HG02571 (cell line): ENCODE results near the gene LRP2BP.

Source experiments
- ATAC-seq: cut with Tn5 transposase; IDR thresholded peaks from one replicate; pipeline ENCODE4 v1.9.1; 2021; ENCODE audit warnings: mild to moderate bottlenecking, moderate library complexity; ENCODE audit not compliant: unreplicated experiment

Gene LRP2BP

DNA sequence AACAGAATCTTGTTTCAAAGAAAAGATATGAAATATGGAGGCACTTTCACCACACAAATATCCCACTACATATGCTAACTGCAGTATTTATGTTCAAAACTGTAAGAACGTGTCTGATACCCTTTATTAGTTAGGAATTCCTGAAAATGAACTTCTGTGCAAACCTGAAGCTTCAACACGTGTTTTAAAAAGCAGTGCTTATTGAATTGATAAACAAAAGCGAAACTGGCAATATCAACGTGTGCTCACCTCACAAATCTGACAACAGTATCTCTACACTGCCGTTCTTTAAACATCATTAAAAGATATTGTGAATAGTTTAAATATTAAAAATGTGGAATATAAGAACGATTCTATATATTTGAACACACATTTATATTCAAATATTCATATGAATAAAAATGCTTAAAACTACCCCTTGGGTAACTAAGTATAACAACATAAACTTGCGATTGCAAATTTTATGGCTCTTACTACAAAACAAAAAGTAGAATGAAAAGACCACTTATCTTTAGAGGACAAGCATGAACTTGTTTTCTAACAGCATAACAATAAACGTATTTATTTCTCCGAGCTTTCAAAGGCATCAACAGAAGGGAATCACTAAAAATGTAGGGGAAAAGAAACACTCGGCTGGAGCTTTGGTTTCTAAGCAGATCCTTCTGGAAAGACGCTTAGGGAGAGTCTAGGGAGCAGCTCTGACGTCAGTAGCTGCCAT, at the start of gene LRP2BP:
TSS of gene LRP2BP (minus strand) at position 687 of the 718 bp plus-strand sequence. CDS start 17,738 bp downstream, outside the sequence.
- no peak for ATAC-seq

DNA sequence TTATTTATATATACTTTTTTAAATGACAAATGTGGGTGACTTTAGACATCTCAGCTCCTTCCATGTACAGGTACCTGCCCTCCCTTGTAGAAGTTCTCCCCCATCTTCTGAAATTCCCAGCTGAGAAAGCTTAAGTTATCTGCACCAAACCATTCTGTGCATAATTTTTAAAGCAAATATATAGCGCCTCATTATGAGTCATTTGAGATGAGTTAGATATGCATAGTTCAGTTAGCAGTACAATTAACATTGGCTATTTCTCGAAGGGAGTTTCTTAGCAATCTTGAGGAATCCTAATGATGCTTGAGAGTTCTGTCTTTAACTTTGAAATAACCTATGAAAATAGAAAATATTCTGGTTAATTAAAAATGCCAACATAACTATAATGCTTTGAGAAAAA, 49.5 kb upstream of the LRP2BP start:
- ATAC-seq: no peak

- no peak for ATAC-seq
Measured at GRCh38 chr4:185441479-185441878, 45.8 kb upstream of the LRP2BP start.

DNA sequence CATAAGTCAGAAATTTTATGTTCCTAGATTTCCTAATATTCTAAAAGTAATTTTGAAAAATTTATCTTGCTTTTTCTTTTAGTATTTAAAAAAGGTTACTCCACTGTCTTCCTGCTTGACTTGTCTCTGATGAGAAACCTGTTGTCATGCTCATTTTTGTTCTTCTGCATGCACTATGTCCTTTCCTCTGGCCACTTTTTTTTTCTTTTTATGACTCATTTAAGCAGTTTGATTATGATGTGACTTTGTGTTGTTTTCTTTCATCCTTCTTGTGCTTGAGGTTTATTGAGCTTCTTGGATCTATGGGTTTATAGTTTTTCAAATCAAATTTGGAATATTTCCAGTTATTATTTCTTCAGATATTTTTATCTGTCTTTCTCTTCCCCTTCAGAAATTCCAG, 42.1 kb upstream of the LRP2BP start:
- no peak for ATAC-seq

- ATAC-seq: no peak
Measured at GRCh38 chr4:185435466-185435865, 39.7 kb upstream of the LRP2BP start.

- ATAC-seq: no peak
Measured at GRCh38 chr4:185429660-185430059, 33.9 kb upstream of the LRP2BP start.

DNA sequence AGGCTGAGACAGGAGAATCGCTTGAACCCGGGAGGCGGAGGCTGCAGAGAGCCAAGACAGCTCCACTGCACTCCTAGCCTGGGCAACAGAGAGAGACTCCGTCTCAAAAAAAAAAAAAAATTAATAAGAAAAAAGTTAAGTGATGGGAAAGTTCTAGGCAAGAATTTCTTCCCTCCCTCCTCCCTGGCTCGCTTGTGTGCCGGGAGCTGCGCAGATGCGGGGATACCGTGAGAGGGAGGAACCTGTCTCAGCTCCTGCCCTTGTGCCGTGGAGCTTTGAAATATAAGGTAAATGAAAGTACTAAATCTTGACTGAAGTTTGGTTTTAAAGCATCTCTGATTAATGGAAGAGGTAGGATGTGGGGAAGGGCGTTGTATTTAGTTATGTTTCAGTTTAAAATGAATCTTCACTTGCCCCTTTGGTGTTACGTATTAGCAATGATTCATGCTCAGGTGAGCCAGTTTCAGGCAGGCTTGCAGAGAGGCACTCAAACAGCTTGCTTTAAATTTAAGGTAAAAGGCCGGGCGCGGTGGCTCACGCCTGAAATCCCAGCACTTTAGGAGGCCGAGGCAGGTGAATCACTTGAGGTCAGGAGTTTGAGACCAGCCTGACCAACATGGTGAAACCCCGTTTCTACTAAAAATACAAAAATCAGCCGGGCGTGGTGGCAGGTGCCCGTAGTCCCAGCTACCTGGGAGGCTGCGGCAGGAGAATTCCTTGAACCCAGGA, 31.4 kb upstream of the LRP2BP start:
- no peak for ATAC-seq

GRCh38 chr4:185425647-185426352, 30.1 kb upstream of the LRP2BP start, which contains the start of gene UFSP2:
Gene UFSP2, minus strand, starts transcription at chr4:185425964. Its CDS starts 96 bp downstream, at chr4:185425868.
- peak; percentile 95 for ATAC-seq

GRCh38 chr4:185424905-185425646, 29.4 kb upstream of the LRP2BP start:
- no peak for ATAC-seq

DNA sequence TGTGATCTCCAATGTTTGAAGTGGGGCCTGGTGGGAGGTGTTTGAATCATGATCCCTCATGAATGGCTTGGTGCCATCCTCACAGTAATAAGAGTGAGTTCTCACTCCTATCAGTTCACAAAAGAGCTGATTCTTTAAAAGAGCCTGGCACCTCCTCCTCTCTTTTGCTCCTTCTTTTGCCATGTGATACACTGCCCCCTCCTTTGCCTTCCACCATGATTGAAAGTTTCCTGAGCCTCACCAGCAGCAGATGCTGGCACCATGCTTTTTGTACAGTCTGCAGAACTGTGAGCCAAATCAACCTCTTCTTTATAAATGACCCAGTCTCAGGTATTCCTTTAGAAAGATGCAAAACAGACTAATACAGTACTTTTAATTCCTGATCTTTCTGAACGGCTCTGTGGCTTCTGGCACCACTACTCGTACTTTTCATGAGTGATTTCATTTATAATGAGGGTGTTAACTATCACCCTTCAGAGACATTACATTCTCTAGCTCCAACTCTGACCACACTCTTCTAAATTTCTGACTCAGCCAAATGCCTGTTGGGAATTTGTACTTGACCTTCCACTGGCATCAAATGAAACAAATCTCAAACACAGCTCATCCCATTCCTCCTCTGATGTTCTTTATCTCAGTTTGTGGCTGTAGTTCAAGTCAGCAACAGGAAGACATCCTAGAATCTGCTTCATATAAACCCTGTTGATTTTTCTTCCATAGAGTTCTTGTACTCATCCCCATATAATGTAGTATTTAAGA, 25.8 kb upstream of the LRP2BP start:
- ATAC-seq: no peak

GRCh38 chr4:185416955-185417354, 21.2 kb upstream of the LRP2BP start:
- no peak for ATAC-seq

DNA sequence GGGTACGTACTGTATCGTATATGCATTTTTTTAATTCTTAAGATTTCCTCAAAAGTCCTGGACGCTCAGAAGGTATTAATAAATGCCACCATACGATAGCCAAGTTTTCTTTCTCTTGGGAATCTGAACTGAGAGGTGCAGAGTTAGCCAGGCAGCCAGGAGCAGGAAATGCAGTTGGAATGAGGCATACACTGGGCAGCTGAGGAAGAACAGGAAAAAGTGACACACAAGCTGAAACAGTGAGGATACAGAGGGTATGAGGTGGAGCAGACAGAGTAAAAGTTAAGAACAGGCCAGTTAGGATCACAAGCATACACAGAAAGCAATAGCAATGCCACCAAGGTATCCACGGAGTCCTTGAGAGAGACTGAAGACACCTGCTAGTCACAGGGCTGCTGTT, 16.7 kb upstream of the LRP2BP start:
- ATAC-seq: no peak

DNA sequence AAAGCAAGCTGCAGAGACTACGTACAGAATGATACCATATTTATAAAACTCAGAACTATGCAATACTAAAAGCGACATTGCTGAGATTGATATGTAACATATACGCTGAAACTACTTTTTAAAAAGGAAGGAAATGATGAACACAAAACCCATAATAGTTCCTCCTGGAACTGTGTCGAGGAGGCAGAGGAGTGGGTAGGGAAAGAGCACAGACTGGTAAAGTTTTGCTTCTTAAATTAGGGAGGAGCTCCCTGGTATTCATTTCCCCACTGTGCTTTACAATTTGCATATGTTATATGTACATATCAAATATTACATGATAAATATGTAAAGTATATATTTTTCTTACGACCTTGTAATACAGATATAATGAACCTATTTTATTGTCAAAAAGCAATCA, 16.1 kb upstream of the LRP2BP start:
- ATAC-seq: no peak

- no peak for ATAC-seq
Measured at GRCh38 chr4:185408432-185408831, 12.7 kb upstream of the LRP2BP start.

GRCh38 chr4:185405296-185405999, 9.7 kb upstream of the LRP2BP start:
- no peak for ATAC-seq

DNA sequence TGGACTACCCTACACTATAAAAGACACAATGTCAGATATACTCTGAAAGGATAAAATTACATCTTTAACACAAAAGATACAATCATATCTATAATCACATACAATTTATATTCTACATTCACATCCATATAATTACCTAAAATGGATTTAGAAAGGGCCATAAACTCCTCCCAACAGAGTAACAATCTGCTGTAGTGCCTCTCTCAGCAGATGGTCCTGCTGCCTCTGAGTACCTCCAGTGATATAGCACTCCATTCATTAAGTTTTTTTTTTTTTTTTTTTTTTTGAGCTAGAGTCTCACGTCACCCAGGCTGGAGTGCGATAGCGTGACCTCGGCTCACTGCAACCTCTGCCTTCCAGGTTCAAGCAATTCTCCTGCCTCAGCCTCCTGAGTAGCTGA, 8.3 kb upstream of the LRP2BP start:
- no peak for ATAC-seq

- ATAC-seq: no peak
Measured at GRCh38 chr4:185399466-185399865, 3.7 kb upstream of the LRP2BP start.

- no peak for ATAC-seq
Measured at GRCh38 chr4:185398618-185399017, 2.9 kb upstream of the LRP2BP start.

DNA sequence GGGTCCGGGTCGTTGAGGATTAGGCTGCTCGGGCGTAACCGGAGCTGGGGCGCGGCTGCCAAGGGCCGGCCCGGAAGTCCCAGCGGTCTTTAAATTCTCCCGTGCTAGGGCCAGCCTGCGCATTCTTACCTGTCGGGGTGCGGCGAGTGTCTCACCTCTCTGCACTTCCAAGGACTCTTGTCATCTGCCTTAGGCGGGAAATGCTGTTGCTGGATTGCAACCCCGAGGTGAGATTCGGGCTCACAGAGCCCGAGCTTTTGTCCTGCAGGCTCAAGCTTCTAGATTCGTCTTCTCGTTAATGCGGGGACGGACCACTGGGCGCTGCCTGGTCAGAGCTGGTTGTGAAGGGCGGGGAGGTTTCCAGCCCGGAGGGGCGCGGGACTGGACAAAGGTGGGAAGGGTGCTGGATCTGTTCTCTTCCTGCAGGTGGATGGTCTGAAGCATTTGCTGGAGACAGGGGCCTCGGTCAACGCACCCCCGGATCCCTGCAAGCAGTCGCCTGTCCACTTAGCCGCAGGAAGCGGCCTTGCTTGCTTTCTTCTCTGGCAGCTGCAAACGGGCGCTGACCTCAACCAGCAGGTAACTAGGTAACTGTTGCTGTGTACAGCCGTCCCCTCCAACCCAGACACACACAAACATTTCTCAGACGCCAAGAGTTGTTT, 1.1 kb upstream of the LRP2BP start, which contains the start of gene ANKRD37:
TSS of gene ANKRD37 (plus strand) at position 118 of the 662 bp plus-strand sequence. CDS start at position 201, 83 bp downstream.
- ATAC-seq: no peak
